Suprapubic skin (tissue), 4 donors: ENCODE measurements around the gene BEST3. TPM values are rescaled to one million over a fixed set of nuclear protein-coding genes. Genes with fewer than 3 reads are reported as not detected.

Experiments
- DNase-seq, 2 donors: peaks; one replicate each; pipeline ENCODE4 v3.0.0-alpha.2; 2019; ENCODE audit warnings: low spot score in 2 of 2
- H3K27ac ChIP-seq: fragments of 200-600 bp; sonication (generic); one replicate; pipeline ENCODE4 v1.5.1; 2019
- H3K27me3 ChIP-seq: fragments of 200-600 bp; sonication (generic); one replicate; pipeline ENCODE4 v1.5.1; 2019
- H3K36me3 ChIP-seq: fragments of 200-600 bp; sonication (generic); one replicate; pipeline ENCODE4 v1.5.1; 2019
- H3K4me1 ChIP-seq: fragments of 200-600 bp; sonication (generic); one replicate; pipeline ENCODE4 v1.5.1; 2019
- H3K4me3 ChIP-seq: fragments of 200-600 bp; sonication (generic); one replicate; pipeline ENCODE4 v1.5.1; 2019; ENCODE audit warnings: mild to moderate bottlenecking
- H3K9me3 ChIP-seq: fragments of 200-600 bp; sonication (generic); one replicate; pipeline ENCODE4 v1.5.1; 2019
- EP300 ChIP-seq: sonication (generic); formaldehyde crosslinking; IDR thresholded peaks from one replicate; pipeline ENCODE4 v1.6.1; 2017; ENCODE audit warnings: antibody characterized with exemption
- POLR2A ChIP-seq, 2 donors: fragments of 450-650 bp; IDR thresholded peaks; one replicate each; pipeline ENCODE4 v1.6.1; 2017; ENCODE audit warnings: antibody characterized with exemption in 2 of 2, mild to moderate bottlenecking in 2 of 2, moderate library complexity in 2 of 2
- POLR2AphosphoS5 ChIP-seq, 3 donors: sonication (generic); formaldehyde crosslinking; IDR thresholded peaks; one replicate each; pipeline ENCODE4 v1.6.1; 2017; ENCODE audit warnings: antibody characterized with exemption in 3 of 3
- WGBS: methylation state at CpG from one replicate; pipeline ENCODE4 v1.1.5; 2018; 5-methylcytosine and 5-hydroxymethylcytosine counted together
- total RNA-seq, 4 donors: library from RNA; depleted of rRNA; stranded (reverse); fragments of >200 nt; gene quantifications; one replicate each; pipeline ENCODE4 v1.1.0, GENCODE V29; 2016
- TF ChIP-seq, protein P1 (sequence below), 2 donors: fragments of 200-600 bp in 1 of 2; fragments of 450-650 bp in 1 of 2; sonication (generic) in 1 of 2; IDR thresholded peaks; one replicate each; pipeline ENCODE4 v1.5.1; 2016 to 2019; ENCODE audit warnings: antibody characterized with exemption in 2 of 2, mild to moderate bottlenecking in 1 of 2, moderate library complexity in 1 of 2

Gene BEST3
- total RNA-seq, 4 donors from 2014 or later: 0.52 to 0.98 TPM; not detected in 2

DNA sequence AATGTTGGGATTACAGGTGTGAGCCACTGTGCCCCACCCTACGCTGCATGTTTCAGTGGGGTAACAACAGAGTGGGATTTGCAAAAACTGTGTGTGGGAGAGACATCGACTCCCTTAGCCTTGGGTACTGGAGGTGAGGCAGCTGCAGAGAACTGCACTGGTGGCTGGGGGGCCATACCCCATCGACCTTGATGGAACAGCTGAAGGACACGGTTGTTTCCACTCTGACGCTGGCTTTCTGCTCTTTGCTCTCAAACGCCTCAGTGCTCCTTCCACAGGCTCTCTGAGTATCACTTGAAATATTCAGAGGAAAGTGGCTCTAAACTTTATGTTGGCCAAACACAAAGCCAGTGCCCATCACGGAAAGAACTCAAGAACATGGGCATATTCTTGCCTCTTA lies 57.6 kb downstream of the BEST3 start:
- no peaks in the 10 kb centered on the region for H3K4me1 ChIP-seq
- H3K27ac ChIP-seq: no peak overlapping the region
- DNase-seq: no peak
- no peaks in the 10 kb centered on the region for H3K36me3 ChIP-seq
- WGBS: 91% methylated on average over 7 of the region's 7 CpGs
- no peak overlapping the region for H3K4me3 ChIP-seq
- H3K27me3 ChIP-seq: no peaks in the 10 kb centered on the region
- H3K9me3 ChIP-seq: no peaks in the 10 kb centered on the region
- TF ChIP-seq POLR2A (IDR thresholded peaks at IDR 0.05): no peak
- TF ChIP-seq, protein P1, sequence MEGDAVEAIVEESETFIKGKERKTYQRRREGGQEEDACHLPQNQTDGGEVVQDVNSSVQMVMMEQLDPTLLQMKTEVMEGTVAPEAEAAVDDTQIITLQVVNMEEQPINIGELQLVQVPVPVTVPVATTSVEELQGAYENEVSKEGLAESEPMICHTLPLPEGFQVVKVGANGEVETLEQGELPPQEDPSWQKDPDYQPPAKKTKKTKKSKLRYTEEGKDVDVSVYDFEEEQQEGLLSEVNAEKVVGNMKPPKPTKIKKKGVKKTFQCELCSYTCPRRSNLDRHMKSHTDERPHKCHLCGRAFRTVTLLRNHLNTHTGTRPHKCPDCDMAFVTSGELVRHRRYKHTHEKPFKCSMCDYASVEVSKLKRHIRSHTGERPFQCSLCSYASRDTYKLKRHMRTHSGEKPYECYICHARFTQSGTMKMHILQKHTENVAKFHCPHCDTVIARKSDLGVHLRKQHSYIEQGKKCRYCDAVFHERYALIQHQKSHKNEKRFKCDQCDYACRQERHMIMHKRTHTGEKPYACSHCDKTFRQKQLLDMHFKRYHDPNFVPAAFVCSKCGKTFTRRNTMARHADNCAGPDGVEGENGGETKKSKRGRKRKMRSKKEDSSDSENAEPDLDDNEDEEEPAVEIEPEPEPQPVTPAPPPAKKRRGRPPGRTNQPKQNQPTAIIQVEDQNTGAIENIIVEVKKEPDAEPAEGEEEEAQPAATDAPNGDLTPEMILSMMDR (IDR thresholded peaks at IDR 0.05): no peak
- no peak for TF ChIP-seq EP300
- no peak for TF ChIP-seq POLR2AphosphoS5 (IDR thresholded peaks at IDR 0.05)

DNA sequence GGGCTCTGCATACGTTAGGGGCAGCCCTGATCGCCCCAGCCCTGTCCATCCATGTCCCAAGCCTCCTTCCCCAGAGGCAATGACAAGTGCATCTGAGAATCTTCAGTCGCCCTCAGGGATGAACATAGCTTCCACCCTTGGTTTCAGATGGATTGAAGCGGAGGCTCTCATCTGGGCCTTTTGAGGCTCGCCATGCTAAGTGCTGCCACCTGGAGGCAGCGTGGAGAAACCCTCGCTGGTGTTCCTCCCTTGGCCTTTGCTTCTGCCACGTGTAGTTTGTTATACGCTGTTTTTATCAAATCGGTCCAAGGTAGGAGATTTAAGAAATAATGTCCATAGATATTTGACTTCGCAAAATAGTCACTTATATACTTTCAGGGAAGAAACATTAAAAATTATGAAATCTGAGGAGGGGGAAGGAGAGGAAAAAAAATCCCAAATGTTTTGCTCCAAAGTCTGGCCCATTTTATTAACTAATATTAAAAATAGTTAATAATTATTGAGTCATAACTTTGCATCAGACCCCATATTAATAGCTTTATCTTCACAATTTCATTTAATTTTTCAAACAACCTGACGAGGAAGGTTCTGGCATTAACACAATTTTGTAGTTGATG lies 59.6 kb downstream of the BEST3 start:
- Histone ChIP-seq H3K27ac (no peak overlapping the region), H3K36me3 (no peaks in the 10 kb centered on the region), H3K4me1 (no peaks in the 10 kb centered on the region), H3K27me3 (no peaks in the 10 kb centered on the region), H3K4me3 (no peak overlapping the region), H3K9me3 (no peaks in the 10 kb centered on the region)
- DNase-seq: no peak
- no peak for TF ChIP-seq EP300
- no peak for TF ChIP-seq POLR2A (IDR thresholded peaks at IDR 0.05)
- TF ChIP-seq, protein P1 (IDR thresholded peaks at IDR 0.05): peak; percentile 47 to 89
- WGBS: 34% methylated on average over 12 of the region's 12 CpGs

- 71% methylated on average over 2 of the region's 2 CpGs for WGBS
- Histone ChIP-seq H3K36me3 (no peaks in the 10 kb centered on the region), H3K27ac (no peak overlapping the region), H3K4me1 (no peaks in the 10 kb centered on the region), H3K9me3 (no peaks in the 10 kb centered on the region), H3K4me3 (no peak overlapping the region), H3K27me3 (no peaks in the 10 kb centered on the region)
- TF ChIP-seq, protein P1 (IDR thresholded peaks at IDR 0.05): no peak
- TF ChIP-seq POLR2AphosphoS5 (IDR thresholded peaks at IDR 0.05): no peak
- TF ChIP-seq EP300: no peak
- no peak for TF ChIP-seq POLR2A (IDR thresholded peaks at IDR 0.05)
- no peak for DNase-seq
These were observed 66.0 kb downstream of the BEST3 start for GRCh38 chr12:69633061-69633460.

DNA sequence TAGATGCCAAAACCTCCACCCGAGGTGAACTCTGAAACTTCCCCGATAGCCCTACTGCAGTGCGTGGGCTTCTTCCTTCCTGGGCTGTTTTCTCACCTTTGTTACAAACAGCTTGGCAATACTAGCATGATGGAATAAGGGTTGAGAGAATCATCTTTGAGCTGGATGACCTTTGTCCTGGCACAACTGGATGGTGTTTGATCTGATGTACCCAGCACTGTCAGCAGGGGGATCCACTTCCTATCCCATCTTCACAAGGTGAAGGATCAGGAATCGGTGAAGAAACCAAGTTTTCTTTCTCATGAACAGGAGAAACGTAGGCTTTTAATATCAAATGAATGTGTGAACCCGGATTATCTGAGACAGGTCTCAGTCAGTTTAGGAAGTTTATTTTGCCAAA lies 68.9 kb downstream of the BEST3 start:
- Histone ChIP-seq H3K4me3 (no peak overlapping the region), H3K9me3 (no peaks in the 10 kb centered on the region), H3K27me3 (no peaks in the 10 kb centered on the region), H3K36me3 (no peaks in the 10 kb centered on the region), H3K27ac (no peak overlapping the region), H3K4me1 (no peaks in the 10 kb centered on the region)
- no peak for DNase-seq
- TF ChIP-seq EP300 (no peak), POLR2AphosphoS5 (IDR thresholded peaks at IDR 0.05) (no peak), POLR2A (IDR thresholded peaks at IDR 0.05) (no peak)
- TF ChIP-seq, protein P1 (IDR thresholded peaks at IDR 0.05): no peak
- WGBS: 85% methylated on average over 6 of the region's 6 CpGs

DNA sequence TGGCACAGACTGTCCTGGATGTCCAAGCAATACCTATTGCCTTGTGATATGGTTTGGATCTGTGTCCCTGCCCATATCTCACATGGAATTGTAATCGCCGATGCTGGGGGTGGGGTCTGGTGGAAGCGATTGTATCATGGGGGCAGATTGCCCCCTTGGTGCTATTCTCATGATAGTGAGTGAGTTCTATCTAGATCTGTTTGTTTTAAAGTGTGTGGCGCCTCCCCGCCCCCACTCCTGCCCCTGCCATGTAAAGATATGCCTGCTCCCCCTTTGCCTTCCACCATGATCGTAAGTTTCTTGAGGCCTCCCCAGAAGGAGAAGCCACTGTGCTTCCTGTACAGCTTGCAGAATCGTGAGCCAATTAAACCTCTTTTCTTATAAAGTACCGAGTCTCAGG lies 71.6 kb downstream of the BEST3 start:
- no peaks in the 10 kb centered on the region for H3K36me3 ChIP-seq
- no peak overlapping the region for H3K27ac ChIP-seq

DNA sequence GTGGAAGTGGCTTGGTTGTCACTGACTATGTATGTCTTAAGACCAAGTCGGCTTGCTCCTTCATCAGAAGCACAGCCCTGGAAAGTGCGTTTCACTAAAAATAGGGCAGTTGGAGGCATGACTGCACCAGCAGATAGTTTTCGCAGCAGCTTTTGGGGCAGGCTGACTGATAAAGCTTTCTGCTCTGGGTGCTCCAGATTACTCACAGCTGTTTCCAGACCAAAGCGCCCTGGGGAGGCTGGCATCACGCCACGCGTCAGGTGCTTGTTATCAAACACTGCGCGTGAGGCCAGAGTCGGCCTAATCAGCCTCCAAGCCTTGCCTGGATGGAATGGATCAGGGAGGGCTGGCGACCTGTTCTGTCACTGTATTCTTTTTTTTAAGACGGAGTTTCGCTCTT lies 75.1 kb downstream of the BEST3 start:
- H3K4me1 ChIP-seq: no peaks in the 10 kb centered on the region
- H3K36me3 ChIP-seq: no peaks in the 10 kb centered on the region
- WGBS: 70% methylated on average over 13 of the region's 13 CpGs
- H3K27ac ChIP-seq: no peak overlapping the region
- no peak for TF ChIP-seq EP300
- no peak for TF ChIP-seq POLR2AphosphoS5 (IDR thresholded peaks at IDR 0.05)
- TF ChIP-seq, protein P1 (IDR thresholded peaks at IDR 0.05): no peak
- TF ChIP-seq POLR2A (IDR thresholded peaks at IDR 0.05): no peak
- no peaks in the 10 kb centered on the region for H3K9me3 ChIP-seq
- DNase-seq: no peak
- H3K27me3 ChIP-seq: no peaks in the 10 kb centered on the region
- no peak overlapping the region for H3K4me3 ChIP-seq

More for the DNA sequence above, 71.6 kb downstream of the BEST3 start:
- 90% methylated on average over 8 of the region's 8 CpGs for WGBS
- H3K4me1 ChIP-seq: no peaks in the 10 kb centered on the region
- no peaks in the 10 kb centered on the region for H3K27me3 ChIP-seq
- DNase-seq: no peak
- no peak for TF ChIP-seq POLR2A (IDR thresholded peaks at IDR 0.05)
- no peak for TF ChIP-seq EP300
- TF ChIP-seq POLR2AphosphoS5 (IDR thresholded peaks at IDR 0.05): no peak
- no peak overlapping the region for H3K4me3 ChIP-seq
- no peaks in the 10 kb centered on the region for H3K9me3 ChIP-seq
